Activated CD4-positive, CD25-positive, alpha-beta regulatory T cell (primary cell): Measurements from ENCODE around the gene POLD2.

Experiments
- DNase-seq, 4 experiments: peaks; one replicate each; lab custom pipeline; 2025; lab: John Stamatoyannopoulos, UW

Gene POLD2

GRCh38 chr7:44102846-44103565, 20.3 kb downstream of the POLD2 start:
- DNase-seq: no peak

- DNase-seq: no peak
Observed at GRCh38 chr7:44101966-44102845, 21.1 kb downstream of the POLD2 start.

DNA sequence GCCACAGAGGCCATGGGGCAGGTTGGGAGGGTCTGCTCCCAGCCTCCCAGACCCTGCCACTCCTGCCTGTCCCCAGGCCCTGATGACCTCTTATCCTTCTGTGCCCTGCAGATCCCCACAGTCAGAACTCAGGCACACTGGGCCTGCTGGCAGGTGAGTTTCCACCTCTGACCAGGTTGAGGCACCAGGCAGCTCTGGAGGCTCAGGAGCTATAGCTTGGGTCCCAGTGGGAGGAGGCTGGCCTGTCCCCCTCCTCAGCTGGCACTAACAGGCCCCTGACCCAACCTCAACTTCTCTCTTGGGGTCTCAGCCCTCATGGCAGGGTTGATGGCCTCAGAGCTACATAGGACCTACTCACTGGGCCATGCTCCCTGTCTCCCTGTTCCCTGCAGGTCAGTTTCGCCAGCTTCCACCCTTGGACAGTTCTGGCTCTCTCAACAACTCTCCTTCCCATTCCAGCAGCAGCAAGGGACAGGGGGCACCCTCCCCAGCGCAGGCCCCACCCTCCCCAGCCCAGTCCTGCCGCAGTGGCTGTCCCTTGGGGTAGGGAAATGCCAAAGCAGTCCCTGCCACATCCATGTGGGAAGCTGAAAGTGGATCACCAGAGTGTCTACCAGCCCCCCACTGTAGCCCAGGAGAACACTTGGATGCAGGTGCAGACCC, 21.9 kb downstream of the POLD2 start:
- DNase-seq: no peak

- no peak for DNase-seq
Observed at GRCh38 chr7:44100458-44101302, 22.7 kb downstream of the POLD2 start.

- DNase-seq: no peak
Observed at GRCh38 chr7:44099669-44100068, 23.7 kb downstream of the POLD2 start.

DNA sequence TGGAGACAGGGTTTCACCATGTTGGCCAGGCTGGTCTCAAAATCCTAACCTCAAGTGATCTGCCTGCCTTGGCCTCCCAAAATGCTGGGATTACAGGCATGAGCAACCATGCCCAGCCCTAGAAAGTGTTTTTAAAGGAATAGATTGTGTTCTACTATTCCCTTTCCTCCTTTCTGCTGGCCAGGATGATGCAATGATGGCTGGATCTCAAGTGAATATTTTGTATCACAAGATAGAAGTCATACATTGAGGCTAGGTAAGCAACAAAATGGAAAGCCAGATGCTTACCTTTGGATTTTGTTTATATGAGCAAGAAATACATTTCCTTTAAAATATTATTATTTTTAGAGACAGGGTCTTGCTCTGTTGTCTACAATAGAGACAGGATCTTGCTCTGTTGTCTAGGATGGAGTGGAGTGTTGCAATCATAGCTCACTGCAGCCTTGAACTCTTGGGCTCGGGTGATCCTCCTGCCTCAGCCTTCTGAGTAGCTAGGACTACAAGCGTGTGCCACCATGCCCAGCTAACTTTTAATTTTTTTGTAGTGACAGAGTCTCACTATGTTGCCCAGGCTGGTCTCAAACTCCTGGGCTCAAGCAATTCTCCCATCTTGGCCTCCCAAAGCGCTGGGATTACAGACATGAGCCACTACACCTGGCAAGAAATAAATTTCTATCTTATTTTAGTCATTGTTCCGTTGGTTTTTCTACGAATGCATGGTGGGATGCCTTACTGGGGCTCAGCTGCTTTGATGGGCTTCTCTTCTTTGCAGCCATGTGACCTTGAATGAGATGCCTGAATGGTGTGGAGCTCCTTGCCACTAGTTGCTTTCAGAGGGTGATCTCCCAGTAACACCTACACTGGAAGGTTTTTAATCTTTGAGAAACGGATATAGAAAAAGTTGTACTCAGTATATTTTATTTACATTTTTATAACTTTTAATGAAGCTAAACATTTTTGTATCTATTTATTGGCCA, 25.0 kb downstream of the POLD2 start:
- no peak for DNase-seq

GRCh38 chr7:44097064-44097932, 26.1 kb downstream of the POLD2 start:
- DNase-seq: no peak

- no peak for DNase-seq
Observed at GRCh38 chr7:44096326-44096881, 26.9 kb downstream of the POLD2 start.

DNA sequence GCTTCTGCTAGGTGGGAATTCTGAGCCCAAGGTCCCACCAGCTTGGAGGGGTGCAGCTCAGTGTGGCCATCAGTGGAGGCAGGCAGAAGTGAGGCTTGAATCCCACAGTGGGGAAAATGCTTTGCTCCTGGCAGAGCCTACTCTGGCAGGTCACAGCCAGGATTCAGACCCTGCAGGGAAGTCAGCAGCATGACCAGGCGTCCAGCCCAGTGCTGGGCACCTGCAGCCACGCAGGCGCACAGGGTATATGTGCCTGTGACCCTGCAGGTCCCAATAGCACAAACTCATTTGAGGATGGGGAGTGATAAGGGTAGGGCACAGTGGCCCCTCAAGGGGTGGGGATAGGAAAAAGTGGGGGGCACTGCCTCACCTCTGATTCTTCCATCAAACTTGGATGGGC, 27.6 kb downstream of the POLD2 start:
- no peak for DNase-seq

DNA sequence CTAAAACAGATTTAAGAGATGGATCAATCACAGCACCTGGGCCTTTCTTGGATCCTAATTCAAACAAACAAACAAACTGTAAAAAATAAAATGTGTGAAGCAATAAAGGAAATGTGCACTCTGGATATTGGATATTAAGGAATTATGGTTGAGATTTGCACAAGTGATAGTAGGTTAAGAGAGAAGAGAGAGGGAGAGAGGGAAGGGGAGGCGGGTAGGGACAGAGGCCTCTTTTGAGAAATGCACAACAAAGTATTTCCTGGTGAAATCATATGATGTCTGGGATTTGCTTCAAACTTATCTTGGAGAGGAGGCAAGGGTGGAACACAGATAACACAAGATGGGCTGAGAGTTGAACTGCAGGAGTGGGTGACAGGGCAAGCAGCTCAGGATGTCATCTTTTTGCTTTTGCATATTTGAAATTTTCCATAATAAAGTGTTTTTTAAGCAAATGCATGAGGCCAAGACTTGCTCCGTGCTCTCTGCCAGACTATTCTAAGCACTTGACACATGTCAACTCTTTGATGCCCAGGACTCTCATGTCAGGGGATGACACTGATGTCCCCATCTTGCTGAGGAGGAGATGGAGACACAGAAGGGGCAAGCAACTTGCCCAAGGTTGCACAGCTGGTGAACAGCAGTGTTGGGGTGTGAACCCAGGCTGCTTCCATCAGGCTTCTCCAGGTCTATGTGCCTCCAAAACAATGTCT, 28.3 kb downstream of the POLD2 start:
- no peak for DNase-seq

- DNase-seq: no peak
Observed at GRCh38 chr7:44094365-44094764, 29.0 kb downstream of the POLD2 start.

DNA sequence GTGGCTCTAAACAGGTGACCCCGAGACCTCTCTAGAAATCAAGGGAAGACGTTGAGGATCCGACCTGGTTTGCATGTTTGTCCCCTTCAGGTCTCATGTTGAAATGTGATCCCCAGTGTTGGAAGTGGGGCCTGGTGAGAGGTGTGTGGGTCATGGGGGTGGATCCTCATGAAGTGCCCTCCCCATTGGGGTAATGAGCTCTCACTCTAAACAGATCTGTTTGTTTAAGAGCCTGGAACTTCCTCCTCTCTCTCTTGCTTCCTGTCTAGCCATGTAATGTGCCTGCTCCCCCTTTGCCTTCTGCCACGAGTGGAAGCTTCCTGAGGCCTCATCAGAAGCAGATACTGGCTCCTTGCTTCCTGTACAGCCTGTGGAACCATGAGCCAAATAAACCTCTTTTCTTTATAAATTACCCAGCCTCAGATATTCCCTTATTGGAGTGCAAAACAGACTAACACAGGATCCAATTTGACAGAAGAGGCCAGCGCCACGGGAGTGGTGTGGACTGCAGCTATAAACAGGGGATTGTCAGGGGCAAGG, 30.2 kb downstream of the POLD2 start:
- no peak for DNase-seq

DNA sequence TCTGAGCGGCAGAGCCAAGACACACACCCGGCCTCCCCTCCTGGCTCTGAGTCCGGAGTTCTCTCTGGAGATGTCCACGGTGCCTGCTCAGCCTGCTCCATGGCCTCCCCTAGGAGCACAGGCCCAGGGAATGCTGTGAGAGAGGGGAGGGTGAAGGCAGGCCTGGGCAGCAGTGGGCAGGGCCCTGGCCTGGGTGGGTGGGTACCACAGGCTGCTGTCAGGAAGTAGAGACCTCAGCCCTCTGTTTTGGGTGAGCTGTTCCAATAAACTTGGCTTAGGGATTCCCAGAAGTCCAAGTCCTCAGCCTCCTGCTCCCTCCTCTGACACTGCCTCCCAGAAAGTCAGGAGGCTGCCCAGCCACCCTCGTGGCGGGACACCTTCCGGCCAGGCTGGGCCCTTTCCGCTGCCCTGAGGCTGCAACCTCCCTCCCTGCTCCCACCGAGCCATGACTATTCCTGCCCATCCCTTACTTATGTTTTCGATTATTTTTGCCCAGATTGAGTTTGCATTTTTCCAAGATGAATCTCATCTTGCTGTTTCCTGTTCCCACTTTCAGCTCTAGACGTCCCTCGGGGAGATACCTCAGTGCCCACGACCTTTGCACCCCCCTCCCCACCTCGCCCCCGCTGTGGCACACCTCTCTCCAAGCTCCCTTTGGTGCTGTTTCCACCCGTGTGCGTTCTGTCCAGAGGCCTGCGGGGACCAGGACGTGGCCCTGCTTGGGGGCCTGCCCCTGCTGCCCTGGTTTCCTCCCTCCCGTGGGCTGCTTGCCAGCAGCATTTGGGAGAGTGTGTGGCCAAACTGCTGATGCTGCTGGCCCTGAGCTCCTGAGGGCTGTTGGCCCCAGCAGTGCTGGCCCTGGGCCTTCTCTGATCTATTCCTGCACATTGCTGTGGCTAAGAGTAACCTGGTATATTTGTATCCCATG, 35.2 kb downstream of the POLD2 start:
- no peak for DNase-seq

DNA sequence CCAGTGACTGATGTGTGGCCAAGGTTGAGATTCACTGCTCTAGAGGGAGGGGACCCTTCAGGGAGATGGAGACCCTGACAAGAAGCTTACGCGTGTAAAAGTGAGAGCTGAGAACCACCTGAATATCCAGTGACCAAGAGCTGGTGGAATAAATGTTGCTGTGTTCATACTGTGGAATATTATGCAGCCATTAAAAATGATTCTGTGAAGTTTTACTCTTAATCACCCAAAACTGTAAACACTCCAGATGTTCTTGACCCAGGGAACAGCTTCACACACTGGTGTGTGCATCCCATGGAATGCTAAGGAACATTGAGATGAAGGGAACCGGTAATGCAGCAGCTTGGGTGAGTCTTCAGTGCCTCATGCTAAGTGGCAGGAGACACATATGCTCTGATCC, 36.7 kb downstream of the POLD2 start:
- DNase-seq: no peak

DNA sequence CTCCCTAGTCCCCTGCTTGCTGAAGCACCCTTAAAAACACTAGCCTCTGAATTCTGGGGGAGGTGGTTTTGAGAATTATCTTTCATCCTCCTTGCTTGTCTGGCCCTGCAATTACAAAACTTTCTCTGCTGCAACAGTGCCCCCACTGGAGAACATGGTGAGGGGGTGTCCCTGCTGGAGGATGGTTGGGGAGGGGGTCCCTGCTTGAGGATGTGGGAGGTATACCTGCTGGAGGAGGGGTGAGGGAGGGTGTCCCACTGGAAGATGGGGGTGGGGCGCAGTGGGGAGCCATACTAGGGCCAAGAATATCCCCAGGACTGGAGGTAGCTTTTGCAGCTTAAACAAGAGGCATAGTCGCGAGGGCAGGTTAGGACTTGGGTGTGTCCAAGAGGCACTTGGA, 37.8 kb downstream of the POLD2 start:
- no peak for DNase-seq

- no peak for DNase-seq
Observed at GRCh38 chr7:44084701-44085100, 38.6 kb downstream of the POLD2 start.

- DNase-seq: no peak
Observed at GRCh38 chr7:44083796-44084195, 39.6 kb downstream of the POLD2 start.
